CD4-positive, alpha-beta memory T cell (primary cell): ENCODE data around the gene UQCR11. TPM values are rescaled to one million over a fixed set of nuclear protein-coding genes. Genes with fewer than 3 reads are reported as not detected.
A peak's percentile ranks its signal among the peaks of the same experiment; 100 is the strongest.

Experiments
- CTCF ChIA-PET: fragments of 350-600 bp; sonication (Branson Sonifier 250); formaldehyde crosslinking; loops from one replicate; lab custom pipeline; 2021; ENCODE audit warnings: inconsistent platforms; ENCODE audit not compliant: partially characterized antibody; lab: Charles Lee
- POLR2A ChIA-PET: fragments of 350-600 bp; sonication (Branson Sonifier 250); formaldehyde crosslinking; loops from one replicate; lab custom pipeline; 2021; ENCODE audit not compliant: partially characterized antibody; lab: Charles Lee
- DNase-seq, 5 donors: peaks; one replicate each; pipeline versions ENCODE4 v3.0.0 to v3.0.0-alpha.2; 2020 to 2022; ENCODE audit warnings: mixed read lengths in 1 of 5
- H3K27ac ChIP-seq: one replicate; pipeline ENCODE4 v1.7.0; 2013; ENCODE audit warnings: low read depth, low read length
- H3K27me3 ChIP-seq: 2 replicates; pipeline ENCODE4 v1.7.0; 2013; ENCODE audit warnings: mild to moderate bottlenecking, low read length, moderate library complexity; ENCODE audit not compliant: insufficient read depth
- H3K36me3 ChIP-seq: 2 replicates; pipeline ENCODE4 v1.7.0; 2013; ENCODE audit warnings: mild to moderate bottlenecking, low read length, moderate library complexity; ENCODE audit not compliant: insufficient read depth
- H3K4me1 ChIP-seq: 2 replicates; pipeline ENCODE4 v1.7.0; 2013; ENCODE audit warnings: mild to moderate bottlenecking, low read length, moderate library complexity; ENCODE audit not compliant: insufficient read depth
- H3K4me3 ChIP-seq, 2 donors: one replicate each; pipeline ENCODE4 v1.7.0; 2013; ENCODE audit warnings: low read length in 2 of 2, mild to moderate bottlenecking in 1 of 2
- H3K9me3 ChIP-seq, 2 donors: one replicate each; pipeline ENCODE4 v1.7.0; 2013; ENCODE audit warnings: low read length in 2 of 2, control low read depth in 1 of 2; ENCODE audit not compliant: control insufficient read depth in 1 of 2
- H3K27ac Mint-ChIP-seq, 7 donors: one replicate each; pipeline ENCODE4 v1.8.0; 2020 to 2021; ENCODE audit warnings: mixed read lengths in 7 of 7, mild to moderate bottlenecking in 6 of 7, inconsistent platforms in 3 of 7, moderate library complexity in 3 of 7
- H3K27me3 Mint-ChIP-seq, 2 donors: one replicate each; pipeline ENCODE4 v1.8.0; 2020 to 2021; ENCODE audit warnings: mixed read lengths in 2 of 2
- H3K36me3 Mint-ChIP-seq, 2 donors: one replicate each; pipeline ENCODE4 v1.8.0; 2020 to 2021; ENCODE audit warnings: mixed read lengths in 2 of 2, inconsistent platforms in 1 of 2, mild to moderate bottlenecking in 1 of 2
- H3K4me1 Mint-ChIP-seq, 4 donors: one replicate each; pipeline ENCODE4 v1.8.0; 2020 to 2021; ENCODE audit warnings: mixed read lengths in 4 of 4, mild to moderate bottlenecking in 1 of 4
- H3K4me3 Mint-ChIP-seq, 8 donors: one replicate each; pipeline ENCODE4 v1.8.0; 2020 to 2021; ENCODE audit warnings: mixed read lengths in 8 of 8, mild to moderate bottlenecking in 7 of 8, moderate library complexity in 6 of 8, inconsistent platforms in 3 of 8
- H3K9me3 Mint-ChIP-seq, 8 donors: one replicate each; pipeline ENCODE4 v1.8.0; 2020 to 2021; ENCODE audit warnings: mixed read lengths in 8 of 8, mild to moderate bottlenecking in 5 of 8, inconsistent platforms in 3 of 8, moderate library complexity in 1 of 8
- intact Hi-C: fragments of 100-400 bp; cut with micrococcal nuclease; formaldehyde crosslinking; loops from one replicate; pipeline ENCODE4 v1.15.1; 2023
- polyA plus RNA-seq, 2 donors: library from polyadenylated mRNA; unstranded; fragments of 300-500 nt; fragmentation: Illumina TruSeq; gene quantifications; one replicate each; pipeline ENCODE4 v1.2.3, GENCODE V29; 2021
- total RNA-seq, 2 experiments: library from RNA; stranded (reverse); gene quantifications; one replicate each; pipeline ENCODE4 v1.2.3, GENCODE V29; 2021

Gene UQCR11
- total and polyA plus RNA-seq, 4 experiments from 2014 or later, result 157 to 668 (median 390) TPM

- H3K27me3 ChIP-seq, result no peaks in the 10 kb centered on the region
- Mint-ChIP-seq H3K27me3 (no peaks in the 10 kb centered on the region), H3K4me3 (no peak overlapping the region), H3K27ac (no peak overlapping the region), H3K4me1 (peaks cover 5 to 44% (median 18%) of the 10 kb centered on the region in 4 donors), H3K9me3 (peaks cover 0 to 2% (median 0%) of the 10 kb centered on the region in 8 donors), H3K36me3 (peaks cover 19 to 32% of the 10 kb centered on the region in 2 donors)
- H3K9me3 ChIP-seq, result no peaks in the 10 kb centered on the region
- intact Hi-C loops, result no loop called here
- ChIA-PET CTCF (interaction anchor here (1.6 kb wide), 1 partner anchor 57 kb away, joined by 3 read pairs; no protein-coding TSS in a partner anchor), POLR2A (no interaction called here)
- peak in 1 of 5 donors; percentile 10 for DNase-seq
- no peak overlapping the region for H3K4me3 ChIP-seq
- H3K27ac ChIP-seq, result no peak overlapping the region
- H3K36me3 ChIP-seq, result peaks cover 27% of the 10 kb centered on the region
- peaks cover 20% of the 10 kb centered on the region for H3K4me1 ChIP-seq
Measured at GRCh38 chr19:1615156-1615765, 10.0 kb upstream of the UQCR11 start.

- ChIA-PET CTCF (no interaction called here), POLR2A (interaction anchor here (1.1 kb wide), 1 partner anchor 21 kb away, joined by 3 read pairs; no protein-coding TSS in a partner anchor)
- Histone ChIP-seq H3K4me1 (peaks cover 32% of the 10 kb centered on the region), H3K27me3 (no peaks in the 10 kb centered on the region), H3K27ac (no peak overlapping the region), H3K4me3 (no peak overlapping the region), H3K36me3 (peaks cover 27% of the 10 kb centered on the region), H3K9me3 (no peaks in the 10 kb centered on the region)
- DNase-seq, result peak in 1 of 5 donors; percentile 9
- intact Hi-C loops, result no loop called here
- Mint-ChIP-seq H3K9me3 (peaks cover 0 to 2% (median 0%) of the 10 kb centered on the region in 8 donors), H3K36me3 (peaks cover 19 to 29% of the 10 kb centered on the region in 2 donors), H3K27me3 (no peaks in the 10 kb centered on the region), H3K4me1 (peaks cover 10 to 56% (median 25%) of the 10 kb centered on the region in 4 donors), H3K4me3 (no peak overlapping the region), H3K27ac (no peak overlapping the region)
Measured at GRCh38 chr19:1613808-1614570, 8.7 kb upstream of the UQCR11 start.

GRCh38 chr19:1613146-1613545 is 7.9 kb upstream of the UQCR11 start:
- POLR2A ChIA-PET, result interaction anchor here (1.1 kb wide), 1 partner anchor 20 kb away, joined by 3 read pairs; no protein-coding TSS in a partner anchor
- H3K9me3 ChIP-seq, result no peaks in the 10 kb centered on the region
- Mint-ChIP-seq H3K4me1 (peaks cover 14 to 59% (median 32%) of the 10 kb centered on the region in 4 donors), H3K36me3 (peaks cover 19 to 30% of the 10 kb centered on the region in 2 donors), H3K27ac (peak overlapping the region in 1 of 7 donors; percentile 35), H3K9me3 (no peaks in the 10 kb centered on the region), H3K4me3 (no peak overlapping the region), H3K27me3 (no peaks in the 10 kb centered on the region)
- H3K27ac ChIP-seq, result no peak overlapping the region
- DNase-seq, result no peak
- intact Hi-C loops, result no loop called here
- no peak overlapping the region for H3K4me3 ChIP-seq
- peaks cover 41% of the 10 kb centered on the region for H3K4me1 ChIP-seq
- H3K27me3 ChIP-seq, result no peaks in the 10 kb centered on the region
- CTCF ChIA-PET, result no interaction called here
- peaks cover 27% of the 10 kb centered on the region for H3K36me3 ChIP-seq

- H3K27me3 ChIP-seq, result no peaks in the 10 kb centered on the region
- no peak overlapping the region for H3K27ac ChIP-seq
- ChIA-PET CTCF (no interaction called here), POLR2A (interaction anchor here (1.1 to 9.8 kb wide), 2 partner anchors 19 to 39 kb away, joined by 3 to 115 read pairs; partner anchors contain the start of gene TCF3)
- H3K4me1 ChIP-seq, result peaks cover 37% of the 10 kb centered on the region
- peak in 1 of 5 donors; percentile 29 for DNase-seq
- H3K36me3 ChIP-seq, result peaks cover 27% of the 10 kb centered on the region
- H3K4me3 ChIP-seq, result no peak overlapping the region
- H3K27ac Mint-ChIP-seq, result no peak overlapping the region
- H3K27me3 Mint-ChIP-seq, result no peaks in the 10 kb centered on the region
- intact Hi-C loops, result no loop called here
- H3K4me1 Mint-ChIP-seq, result peaks cover 14 to 54% (median 32%) of the 10 kb centered on the region in 4 donors
- no peaks in the 10 kb centered on the region for H3K9me3 Mint-ChIP-seq
- no peaks in the 10 kb centered on the region for H3K9me3 ChIP-seq
- no peak overlapping the region for H3K4me3 Mint-ChIP-seq
- H3K36me3 Mint-ChIP-seq, result peaks cover 19 to 27% of the 10 kb centered on the region in 2 donors
Measured at GRCh38 chr19:1612114-1613086, 7.1 kb upstream of the UQCR11 start.

- Histone ChIP-seq H3K4me1 (peaks cover 34% of the 10 kb centered on the region), H3K27ac (no peak overlapping the region), H3K36me3 (peaks cover 27% of the 10 kb centered on the region), H3K27me3 (no peaks in the 10 kb centered on the region), H3K4me3 (no peak overlapping the region), H3K9me3 (no peaks in the 10 kb centered on the region)
- ChIA-PET CTCF (no interaction called here), POLR2A (interaction anchor here (9.8 kb wide), 1 partner anchor 40 kb away, joined by 115 read pairs; the partner anchor contains the start of gene TCF3)
- Mint-ChIP-seq H3K27ac (peak overlapping the region in 5 of 7 donors; percentile 15 to 64 (median 46)), H3K36me3 (peaks cover 15 to 20% of the 10 kb centered on the region in 2 donors), H3K27me3 (no peaks in the 10 kb centered on the region), H3K4me1 (peaks cover 15 to 53% (median 30%) of the 10 kb centered on the region in 4 donors), H3K4me3 (peak overlapping the region in 1 of 8 donors; percentile 53), H3K9me3 (no peaks in the 10 kb centered on the region)
- intact Hi-C loops, result no loop called here
- DNase-seq, result no peak
Measured at GRCh38 chr19:1611353-1611752, 6.1 kb upstream of the UQCR11 start.

- POLR2A ChIA-PET, result interaction anchor here (9.8 kb wide), 1 partner anchor 41 kb away, joined by 115 read pairs; the partner anchor contains the start of gene TCF3
Measured at GRCh38 chr19:1610579-1610978, 5.3 kb upstream of the UQCR11 start.

More at GRCh38 chr19:1610579-1610978, 5.3 kb upstream of the UQCR11 start:
- intact Hi-C loops, result no loop called here
- no peak for DNase-seq
- CTCF ChIA-PET, result no interaction called here
- peaks cover 25% of the 10 kb centered on the region for H3K36me3 ChIP-seq
- H3K27me3 ChIP-seq, result no peaks in the 10 kb centered on the region
- H3K9me3 Mint-ChIP-seq, result no peaks in the 10 kb centered on the region
- H3K9me3 ChIP-seq, result no peaks in the 10 kb centered on the region
- no peak overlapping the region for H3K27ac ChIP-seq
- H3K27me3 Mint-ChIP-seq, result no peaks in the 10 kb centered on the region
- peaks cover 18 to 55% (median 37%) of the 10 kb centered on the region in 4 donors for H3K4me1 Mint-ChIP-seq
- H3K4me3 Mint-ChIP-seq, result no peak overlapping the region
- no peak overlapping the region for H3K4me3 ChIP-seq
- H3K36me3 Mint-ChIP-seq, result peaks cover 10 to 22% of the 10 kb centered on the region in 2 donors
- H3K4me1 ChIP-seq, result peaks cover 39% of the 10 kb centered on the region
- peak overlapping the region in 2 of 7 donors; percentile 18 to 42 for H3K27ac Mint-ChIP-seq
